Kidney (tissue), 14 donors: ENCODE data around the gene TMPRSS11A. TPM values are rescaled to one million over a fixed set of nuclear protein-coding genes. Genes with fewer than 3 reads are reported as not detected.

ENCODE experiments used
- DNase-seq, 5 donors: peaks; one replicate each; pipeline ENCODE4 v3.0.0-alpha.2; 2013 to 2020
- FAIRE-seq: peaks from 2 replicates; lab custom pipeline; 2012; peaks lifted over from hg19 to GRCh38; lab: Jason Lieb, UNC
- H3K27ac ChIP-seq, 2 donors: one replicate each; pipeline ENCODE4 v1.7.0; 2013; ENCODE audit warnings: low read depth in 2 of 2, low read length in 2 of 2, inconsistent platforms in 1 of 2
- H3K27me3 ChIP-seq: one replicate; pipeline ENCODE4 v1.7.1; 2013; ENCODE audit warnings: low read length, inconsistent platforms; ENCODE audit not compliant: control insufficient read depth, insufficient read depth
- H3K36me3 ChIP-seq, 3 donors: one replicate each; pipeline versions ENCODE4 v1.7.0 to v1.7.1; 2013; ENCODE audit warnings: low read length in 3 of 3, control low read depth in 1 of 3, inconsistent platforms in 1 of 3; ENCODE audit not compliant: insufficient read depth in 3 of 3, control insufficient read depth in 2 of 3
- H3K4me1 ChIP-seq, 3 donors: one replicate each; pipeline versions ENCODE4 v1.7.0 to v1.7.1; 2013; ENCODE audit warnings: low read length in 3 of 3, inconsistent platforms in 1 of 3, low read depth in 1 of 3; ENCODE audit not compliant: control insufficient read depth in 2 of 3, insufficient read depth in 2 of 3
- H3K4me3 ChIP-seq, 3 donors: one replicate each; pipeline versions ENCODE4 v1.7.0 to v1.8.1; 2013; ENCODE audit warnings: low read length in 3 of 3, control low read depth in 1 of 3, inconsistent platforms in 1 of 3
- H3K9ac ChIP-seq, 3 donors: one replicate each; pipeline versions ENCODE4 v1.7.0 to v1.7.1; 2013; ENCODE audit warnings: low read length in 3 of 3, control low read depth in 1 of 3, inconsistent platforms in 1 of 3
- H3K9me3 ChIP-seq, 3 donors: one replicate each; pipeline versions ENCODE4 v1.7.0 to v1.7.1; 2013; ENCODE audit warnings: low read length in 3 of 3, control low read depth in 1 of 3, inconsistent platforms in 1 of 3; ENCODE audit not compliant: control insufficient read depth in 2 of 3, insufficient read depth in 1 of 3
- intact Hi-C: fragments of 100-400 bp; cut with DNase I; formaldehyde crosslinking; loops from one replicate; pipeline ENCODE4 v1.11.1; 2022
- polyA plus RNA-seq: library from polyadenylated mRNA; stranded (reverse); fragments of 350-450 nt; fragmentation: Illumina TruSeq; extraction: RNeasy Lipid Tissue Mini Kit (QIAGEN cat#74804); gene quantifications from one replicate; pipeline ENCODE4 v1.2.3, GENCODE V29; 2014; ENCODE audit warnings: low read depth, low replicate concordance; ENCODE audit not compliant: insufficient read depth
- total RNA-seq: library from RNA; stranded (reverse); fragmentation: NEBNext Ultra II Directional; extraction: Animal tissue kit (Norgen Biotek cat#: 25700); gene quantifications from one replicate; pipeline ENCODE4 v1.2.1, GENCODE V29; 2021
- TF ChIP-seq, protein P1 (sequence below): IDR thresholded peaks from 3 replicates; pipeline ENCODE4 v1.5.1; 2012; ENCODE audit warnings: mild to moderate bottlenecking, moderate library complexity, borderline replicate concordance; ENCODE audit not compliant: insufficient read depth; ENCODE audit errors: extremely low read depth
- donor health status: control.
- donor health status: control.
- donor health status: control.
- donor health status: control.
- donor health status: control.
- donor health status: DM: yes; HTN: yes; CAD: no.
- donor health status: Normal renal cell carcinoma (clear cell type).

The TMPRSS11A gene
- total and polyA plus RNA-seq, 2 donors from 2014 or later, result not detected

DNA sequence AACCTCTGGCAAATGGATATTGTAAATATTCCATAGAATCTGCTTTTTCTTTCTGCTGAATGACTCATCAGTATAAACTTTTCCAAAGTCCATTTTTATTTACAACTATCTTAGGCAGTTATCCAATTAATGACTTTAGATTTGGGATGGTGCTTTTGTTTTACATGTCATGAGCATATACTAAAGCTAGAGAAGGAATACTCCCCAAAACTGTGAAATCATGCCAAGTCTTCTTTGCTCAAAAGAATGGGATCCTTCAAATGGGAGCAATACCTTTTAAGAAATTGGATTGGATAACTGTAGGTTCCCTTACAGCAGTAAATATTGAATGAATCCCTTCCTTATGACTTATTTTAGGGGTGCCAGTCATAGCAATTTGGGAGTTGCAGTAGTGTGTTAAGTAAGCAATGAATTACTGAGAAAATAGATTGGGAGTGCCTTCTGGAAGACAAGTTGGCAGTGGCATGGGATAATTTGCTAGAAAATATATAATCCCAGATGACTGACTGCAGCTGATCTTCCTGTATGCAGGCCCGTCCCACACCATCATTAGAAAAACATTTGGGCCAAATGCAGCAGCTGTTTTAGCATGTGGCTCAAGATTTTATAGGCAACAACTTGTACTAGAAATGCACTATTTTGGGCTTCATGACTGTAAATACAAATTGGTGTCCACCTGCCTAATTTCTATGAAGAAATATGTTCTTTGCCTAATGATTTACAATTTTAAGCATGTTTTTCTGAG lies 82.3 kb downstream of the TMPRSS11A start:
- Histone ChIP-seq H3K27me3 (no peaks in the 10 kb centered on the region), H3K4me1 (no peaks in the 10 kb centered on the region), H3K36me3 (no peaks in the 10 kb centered on the region), H3K9me3 (no peaks in the 10 kb centered on the region), H3K9ac (no peak overlapping the region), H3K4me3 (no peak overlapping the region), H3K27ac (no peak overlapping the region)
- FAIRE-seq (no peak), DNase-seq (no peak)
- TF ChIP-seq, protein P1, sequence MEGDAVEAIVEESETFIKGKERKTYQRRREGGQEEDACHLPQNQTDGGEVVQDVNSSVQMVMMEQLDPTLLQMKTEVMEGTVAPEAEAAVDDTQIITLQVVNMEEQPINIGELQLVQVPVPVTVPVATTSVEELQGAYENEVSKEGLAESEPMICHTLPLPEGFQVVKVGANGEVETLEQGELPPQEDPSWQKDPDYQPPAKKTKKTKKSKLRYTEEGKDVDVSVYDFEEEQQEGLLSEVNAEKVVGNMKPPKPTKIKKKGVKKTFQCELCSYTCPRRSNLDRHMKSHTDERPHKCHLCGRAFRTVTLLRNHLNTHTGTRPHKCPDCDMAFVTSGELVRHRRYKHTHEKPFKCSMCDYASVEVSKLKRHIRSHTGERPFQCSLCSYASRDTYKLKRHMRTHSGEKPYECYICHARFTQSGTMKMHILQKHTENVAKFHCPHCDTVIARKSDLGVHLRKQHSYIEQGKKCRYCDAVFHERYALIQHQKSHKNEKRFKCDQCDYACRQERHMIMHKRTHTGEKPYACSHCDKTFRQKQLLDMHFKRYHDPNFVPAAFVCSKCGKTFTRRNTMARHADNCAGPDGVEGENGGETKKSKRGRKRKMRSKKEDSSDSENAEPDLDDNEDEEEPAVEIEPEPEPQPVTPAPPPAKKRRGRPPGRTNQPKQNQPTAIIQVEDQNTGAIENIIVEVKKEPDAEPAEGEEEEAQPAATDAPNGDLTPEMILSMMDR, result no peak
- intact Hi-C loops, result no loop called here

DNA sequence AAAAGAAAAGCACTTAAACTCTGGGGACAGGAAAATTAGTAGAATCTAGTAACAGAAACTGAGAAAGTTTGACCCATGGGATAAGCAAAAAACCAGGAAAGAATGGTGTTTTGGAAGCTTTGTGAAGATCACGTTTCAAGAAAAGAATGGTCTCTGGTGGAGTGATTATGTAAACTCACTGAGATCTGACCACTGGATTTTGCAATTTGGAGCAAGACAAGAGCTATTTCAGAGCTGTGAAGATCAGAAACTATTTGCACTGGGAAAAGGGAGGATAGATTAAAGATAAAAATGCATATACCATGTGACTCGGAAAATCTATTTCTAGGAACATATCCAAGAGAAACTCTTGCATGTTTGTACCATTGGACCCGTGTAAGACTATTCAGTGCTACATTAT lies 83.8 kb downstream of the TMPRSS11A start:
- no peak for FAIRE-seq
- intact Hi-C loops, result no loop called here
- no peak overlapping the region for H3K9ac ChIP-seq

DNA sequence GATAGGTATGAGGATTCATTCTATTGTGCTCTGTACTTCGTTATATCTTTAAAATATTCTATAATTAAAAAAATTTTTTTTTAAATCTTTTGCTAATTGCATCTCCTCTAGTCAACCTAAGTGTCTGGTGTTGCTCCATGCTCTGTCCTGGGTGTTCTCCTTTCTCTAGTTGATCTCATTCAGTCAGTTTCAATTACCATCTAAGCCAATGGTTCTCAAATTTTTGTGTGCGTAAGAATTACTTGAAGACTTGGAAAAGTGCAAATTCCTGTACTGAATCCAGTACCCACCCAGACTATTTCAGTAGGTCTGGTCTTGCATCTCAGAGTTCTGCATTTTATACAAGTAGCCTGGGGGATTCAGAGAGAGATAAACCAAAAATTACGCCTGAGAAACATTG lies 86.2 kb downstream of the TMPRSS11A start:
- Histone ChIP-seq H3K9me3 (no peaks in the 10 kb centered on the region), H3K27me3 (no peaks in the 10 kb centered on the region), H3K36me3 (no peaks in the 10 kb centered on the region), H3K4me3 (no peak overlapping the region), H3K9ac (no peak overlapping the region), H3K4me1 (no peaks in the 10 kb centered on the region), H3K27ac (no peak overlapping the region)
- intact Hi-C loops, result no loop called here
- TF ChIP-seq, protein P1, result no peak
- DNase-seq (no peak), FAIRE-seq (no peak)

More for the DNA sequence above, 83.8 kb downstream of the TMPRSS11A start:
- Histone ChIP-seq H3K9me3 (no peaks in the 10 kb centered on the region), H3K36me3 (no peaks in the 10 kb centered on the region), H3K4me1 (no peaks in the 10 kb centered on the region), H3K27ac (no peak overlapping the region), H3K4me3 (no peak overlapping the region), H3K27me3 (no peaks in the 10 kb centered on the region)
- DNase-seq, result no peak
- TF ChIP-seq, protein P1, result no peak
